ENCODE results near the gene ARHGEF1.

GRCh38 chr19:41879670-41880328, 3.2 kb upstream of the ARHGEF1 start:
- TF ChIP-seq CTCF (IDR thresholded peaks at IDR 0.05; ENCODE audit: low read length) (no peak), EZH2 (IDR thresholded peaks at IDR 0.05; ENCODE audit: borderline replicate concordance, low read length) (no peak)
